K562 (cell line): ENCODE measurements around the gene SRCIN1. TPM values are rescaled to one million over a fixed set of nuclear protein-coding genes. Genes with fewer than 3 reads are reported as not detected.
"Not testable (repeated sequence)": the region's sequence is repeated elsewhere in the genome, so short reads cannot be mapped to it uniquely, and the experiment has no call there.

Experiments used
- ATAC-seq: fragments of 200-7000 bp; cut with Tn5 transposase; 3 replicates; pipeline ENCODE4 v1.9.1; 2020; ENCODE audit warnings: moderate library complexity
- BruUV-seq: library from RNA; stranded (reverse); fragments of 400-500 nt; replicated peaks from 2 replicates; lab custom pipeline; 2021; lab: Mats Ljungman, UMichigan
- CTCF ChIA-PET: fragments of 300-600 bp; formaldehyde crosslinking; extraction: SDS; loops from one replicate; lab custom pipeline; 2021; ENCODE audit warnings: low intra/inter-chr PET ratio; lab: Yijun Ruan, JAX
- POLR2A ChIA-PET: fragments of 300-600, 350-650 bp; sonication (Branson Sonifier 250); formaldehyde crosslinking; extraction: SDS; loops from one replicate; lab custom pipeline; 2021; ENCODE audit warnings: antibody characterized with exemption, inconsistent platforms; lab: Yijun Ruan, JAX
- DNase-seq, 4 experiments: peaks; one replicate each; pipeline versions ENCODE4 v3.0.0 to v3.0.0-alpha.2; 2011 to 2018; ENCODE audit warnings: low spot score in 3 of 4, mixed read lengths in 3 of 4; ENCODE audit errors: extremely low read depth in 1 of 4
- FAIRE-seq: peaks from 2 replicates; lab custom pipeline; 2011; peaks lifted over from hg19 to GRCh38; lab: Jason Lieb, UNC
- H2AFZ ChIP-seq: 2 replicates; pipeline ENCODE4 v1.6.0; 2011; ENCODE audit warnings: low read depth, low read length, control low read depth, inconsistent platforms
- H3K27ac ChIP-seq: fragments of 200-600 bp; 3 replicates; pipeline ENCODE4 v1.8.0; 2011; ENCODE audit warnings: low read depth, mild to moderate bottlenecking, control low read depth, inconsistent platforms, low read length, moderate library complexity, mixed read lengths; ENCODE audit errors: extremely low read depth
- H3K27me3 ChIP-seq, 2 experiments: fragments of 300-600 bp in 1 of 2; 2 replicates in 1 of 2; 3 replicates in 1 of 2; pipeline versions ENCODE4 v1.6.0 to v1.8.0; 2011; ENCODE audit warnings: inconsistent platforms in 2 of 2, low read length in 2 of 2, mild to moderate bottlenecking in 1 of 2, mixed read lengths in 1 of 2, moderate library complexity in 1 of 2; ENCODE audit not compliant: control insufficient read depth in 2 of 2, insufficient read depth in 2 of 2
- H3K36me3 ChIP-seq: fragments of 300-600 bp; 3 replicates; pipeline ENCODE4 v1.8.0; 2011; ENCODE audit warnings: mild to moderate bottlenecking, low read length, inconsistent platforms; ENCODE audit not compliant: control insufficient read depth, insufficient read depth
- H3K4me1 ChIP-seq, 2 experiments: fragments of 200-600 bp in 1 of 2; replicated peaks in 1 of 2; 2 replicates in 1 of 2; 3 replicates in 1 of 2; pipeline versions ENCODE4 v1.5.1 to v1.8.0; 2011; ENCODE audit warnings: inconsistent platforms in 2 of 2, low read length in 2 of 2, mild to moderate bottlenecking in 1 of 2, mixed read lengths in 1 of 2, moderate library complexity in 1 of 2; ENCODE audit not compliant: control insufficient read depth in 2 of 2, insufficient read depth in 2 of 2
- H3K4me2 ChIP-seq: 2 replicates; pipeline ENCODE4 v1.6.1; 2011; ENCODE audit warnings: low read length, control low read depth, inconsistent platforms, mixed read lengths; ENCODE audit not compliant: insufficient read depth
- H3K4me3 ChIP-seq: fragments of 200-600 bp; sonication (generic), shearing (Covaris generic); 2 replicates; pipeline ENCODE4 v1.5.1; 2016; ENCODE audit warnings: control low read depth, inconsistent platforms
- H3K79me2 ChIP-seq: fragments of 200-600 bp; 3 replicates; pipeline ENCODE4 v1.8.0; 2011; ENCODE audit warnings: low read length, inconsistent platforms; ENCODE audit not compliant: control insufficient read depth, insufficient read depth
- H3K9ac ChIP-seq, 2 experiments: 2 replicates each; pipeline versions ENCODE4 v1.6.0 to v1.6.1; 2011; ENCODE audit warnings: low read depth in 2 of 2, low read length in 2 of 2, control low read depth in 1 of 2, inconsistent platforms in 1 of 2, mild to moderate bottlenecking in 1 of 2, mixed read lengths in 1 of 2; ENCODE audit not compliant: insufficient read depth in 1 of 2
- H3K9me1 ChIP-seq: one replicate; pipeline ENCODE4 v1.6.0; 2011; ENCODE audit warnings: inconsistent platforms, mild to moderate bottlenecking, low read length, moderate library complexity; ENCODE audit not compliant: control insufficient read depth, insufficient read depth
- H3K9me3 ChIP-seq: replicated peaks from 2 replicates; pipeline ENCODE4 v1.5.1; 2011; ENCODE audit warnings: low read depth, low read length, inconsistent platforms; ENCODE audit not compliant: control insufficient read depth, insufficient read depth
- H4K20me1 ChIP-seq: replicated peaks from 2 replicates; pipeline ENCODE4 v1.6.1; 2011; ENCODE audit warnings: low read length, inconsistent platforms, mixed read lengths; ENCODE audit not compliant: control insufficient read depth, insufficient read depth
- POLR2AphosphoS5 ChIP-seq: IDR thresholded peaks from 2 replicates; pipeline ENCODE4 v1.6.1; 2011; ENCODE audit warnings: mild to moderate bottlenecking, low read depth, low read length, moderate library complexity; ENCODE audit not compliant: control insufficient read depth, insufficient read depth
- RBFOX2 ChIP-seq: fragments of 200-400 bp; formaldehyde crosslinking; IDR thresholded peaks from 2 replicates; pipeline ENCODE4 v1.6.1; 2017; ENCODE audit warnings: low read depth, mild to moderate bottlenecking, low read length, moderate library complexity
- WGBS: fragments of 100-300 bp; shearing (Covaris generic); methylation state at CpG from one replicate; pipeline ENCODE4 v1.1.6; 2016; ENCODE audit warnings: low coverage, mixed read lengths; ENCODE audit not compliant: insufficient coverage; ENCODE audit errors: missing lambda C conversion rate; 5-methylcytosine and 5-hydroxymethylcytosine counted together
- in situ Hi-C: fragments of 300-500 bp; cut with MboI; formaldehyde crosslinking; loops from 4 replicates; pipeline ENCODE4 v1.15.0; 2018; ENCODE audit warnings: inconsistent platforms, mixed read lengths
- intact Hi-C: fragments of 100-400 bp; cut with micrococcal nuclease; formaldehyde crosslinking; loops from 2 replicates; pipeline ENCODE4 v1.14.2; 2022
- polyA plus RNA-seq, 8 experiments: library from polyadenylated mRNA; depleted of rRNA in 4 of 8; stranded (reverse) in 5 of 8; unstranded in 3 of 8; fragments of >200 nt; fragmentation: Nextera tagmentation in 2 of 8; fragmentation: Illumina TruSeq in 1 of 8; extraction: Ambion mirVana in 2 of 8; extraction: Trizol in 1 of 8; gene quantifications; 2 replicates each; pipeline versions ENCODE4 v1.2.1 to v1.2.3, GENCODE V29; 2011 to 2014; ENCODE audit warnings: inconsistent platforms in 1 of 8, missing spikeins in 1 of 8
- total RNA-seq, 7 experiments: library from RNA; depleted of rRNA in 6 of 7; stranded (reverse); fragments of >200 nt in 6 of 7; fragmentation: Illumina TruSeq in 2 of 7; extraction: Trizol in 2 of 7; gene quantifications; 2 replicates each; pipeline versions ENCODE4 v1.2.1 to v1.2.3, GENCODE V29; 2011 to 2021; ENCODE audit warnings: low replicate concordance in 1 of 7
- TF ChIP-seq, protein P1 (sequence below): fragments of 450-650 bp; IDR thresholded peaks from 2 replicates; pipeline ENCODE4 v1.6.1; 2016

The SRCIN1 gene
- total and polyA plus RNA-seq, 9 of the 15 experiments (the other 6 are each of a cell fraction or from before 2014, with no cell fraction given) = 0.09 to 0.33 (median 0.13) TPM; not detected in 6

DNA sequence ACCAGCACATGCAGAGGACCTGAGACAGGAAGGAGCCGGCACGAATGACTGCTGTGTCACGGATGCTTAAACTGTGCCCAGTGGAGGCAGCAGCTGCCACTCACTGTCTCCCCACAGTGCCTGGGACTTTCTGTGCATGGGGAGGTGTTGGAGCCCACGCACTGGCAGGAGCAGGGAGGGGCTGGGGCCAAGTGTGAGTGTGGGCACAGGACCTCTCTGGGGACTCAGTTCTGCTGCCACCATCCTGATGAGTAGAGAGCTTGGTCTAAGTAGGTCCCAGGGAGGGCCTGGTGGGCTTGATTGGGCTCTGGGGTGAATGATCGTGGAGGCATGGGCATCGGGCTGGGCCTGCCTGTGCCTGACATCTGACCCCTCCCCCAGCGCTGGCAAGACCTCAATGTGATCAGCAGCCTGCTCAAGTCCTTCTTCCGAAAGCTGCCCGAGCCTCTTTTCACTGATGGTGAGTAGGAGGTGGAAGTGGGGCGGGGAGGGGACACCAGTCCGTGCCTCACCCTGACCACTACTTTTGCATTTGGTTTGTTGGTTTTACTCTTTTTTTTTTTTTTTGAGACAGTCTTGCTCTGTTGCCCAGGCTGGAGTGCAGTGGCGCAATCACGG is 120.0 kb downstream of the SRCIN1 start:
- H3K27ac ChIP-seq, DNase-seq, H3K9ac ChIP-seq, H3K4me3 ChIP-seq, H3K79me2 ChIP-seq, H2AFZ ChIP-seq, H4K20me1 ChIP-seq, H3K9me3 ChIP-seq, H3K36me3 ChIP-seq, H3K4me1 ChIP-seq, H3K9me1 ChIP-seq, H3K4me2 ChIP-seq, ATAC-seq, BruUV-seq, FAIRE-seq, in situ Hi-C loops: not testable (repeated sequence)
- POLR2A ChIA-PET = interaction anchor here (0.5 to 0.6 kb wide), 2 partner anchors 75 to 137 kb away, joined by 3 read pairs; no protein-coding TSS in a partner anchor
- WGBS = 6% methylated on average over 9 of the region's 13 CpGs
- CTCF ChIA-PET = interaction anchor here (0.9 kb wide), 1 partner anchor 62 kb away, joined by 8 read pairs; no protein-coding TSS in a partner anchor
- peaks cover 0 to 26% of the 10 kb centered on the region in 2 experiments; a peak in 2 of 5 replicates for H3K27me3 ChIP-seq
- 0 out of 2 replicates have a peak, but pooled peaks have one; percentile 22 for TF ChIP-seq POLR2AphosphoS5
- TF ChIP-seq, protein P1, sequence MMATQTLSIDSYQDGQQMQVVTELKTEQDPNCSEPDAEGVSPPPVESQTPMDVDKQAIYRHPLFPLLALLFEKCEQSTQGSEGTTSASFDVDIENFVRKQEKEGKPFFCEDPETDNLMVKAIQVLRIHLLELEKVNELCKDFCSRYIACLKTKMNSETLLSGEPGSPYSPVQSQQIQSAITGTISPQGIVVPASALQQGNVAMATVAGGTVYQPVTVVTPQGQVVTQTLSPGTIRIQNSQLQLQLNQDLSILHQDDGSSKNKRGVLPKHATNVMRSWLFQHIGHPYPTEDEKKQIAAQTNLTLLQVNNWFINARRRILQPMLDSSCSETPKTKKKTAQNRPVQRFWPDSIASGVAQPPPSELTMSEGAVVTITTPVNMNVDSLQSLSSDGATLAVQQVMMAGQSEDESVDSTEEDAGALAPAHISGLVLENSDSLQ = peak; percentile 17; the same call in 1 of the 2 replicates
- TF ChIP-seq RBFOX2 = 0 out of 2 replicates have a peak, but pooled peaks have one; percentile 25
- intact Hi-C loops = loop anchor here (1.0 to 2.0 kb wide), 2 partner anchors 41 to 62 kb away; no protein-coding TSS in a partner anchor
